HepG2 (cell line): Measurements from ENCODE around the gene SEPTIN12. TPM values are rescaled to one million over a fixed set of nuclear protein-coding genes. Genes with fewer than 3 reads are reported as not detected.

Experiments used
- ADNP ChIP-seq: sonication (generic); formaldehyde crosslinking; IDR thresholded peaks from 2 replicates; pipeline ENCODE4 v1.4.0; 2020; ENCODE audit warnings: missing genetic modification reagents
- ATF1 ChIP-seq: IDR thresholded peaks from 2 replicates; pipeline ENCODE4 v1.6.1; 2016; ENCODE audit warnings: mild to moderate bottlenecking, control low read depth
- CCAR2 ChIP-seq: fragments of 200-400 bp; formaldehyde crosslinking; optimal IDR thresholded peaks from 2 replicates; pipeline ENCODE3; 2018; ENCODE audit warnings: low read depth, mild to moderate bottlenecking, low read length, moderate library complexity
- GABPA ChIP-seq, 2 experiments: IDR thresholded peaks; 2 replicates each; pipeline ENCODE4 v1.6.1; 2011 to 2016; ENCODE audit warnings: low read depth in 2 of 2, low read length in 1 of 2, missing biosample characterization in 1 of 2, missing genetic modification characterization in 1 of 2
- HOXD1 ChIP-seq: sonication (generic); formaldehyde crosslinking; IDR thresholded peaks from 2 replicates; pipeline ENCODE4 v1.5.0; 2020; ENCODE audit warnings: missing genetic modification reagents
- JARID2 ChIP-seq: sonication (generic); formaldehyde crosslinking; IDR thresholded peaks from 2 replicates; pipeline ENCODE4 v1.8.1; 2023; ENCODE audit warnings: missing genetic modification reagents, inconsistent platforms; ENCODE audit not compliant: insufficient replicate concordance
- PHF8 ChIP-seq: sonication (generic); formaldehyde crosslinking; IDR thresholded peaks from 2 replicates; pipeline ENCODE4 v1.5.0; 2020; ENCODE audit warnings: missing genetic modification reagents
- RNF2 ChIP-seq: fragments of 450-650 bp; conservative IDR thresholded peaks from 2 replicates; pipeline ENCODE4 v1.6.1; 2016; ENCODE audit warnings: low read depth
- TEAD2 ChIP-seq: sonication (generic); formaldehyde crosslinking; IDR thresholded peaks from 2 replicates; pipeline ENCODE4 v1.9.0; 2021; ENCODE audit warnings: missing genetic modification reagents
- ZNF317 ChIP-seq: sonication (generic); formaldehyde crosslinking; IDR thresholded peaks from 2 replicates; pipeline ENCODE4 v1.5.0; 2020; ENCODE audit warnings: mild to moderate bottlenecking, missing genetic modification reagents
- ZNF543 ChIP-seq: sonication (generic); formaldehyde crosslinking; IDR thresholded peaks from 2 replicates; pipeline ENCODE4 v1.4.0; 2020; ENCODE audit warnings: mild to moderate bottlenecking, missing genetic modification reagents
- ZNF557 ChIP-seq: sonication (generic); formaldehyde crosslinking; IDR thresholded peaks from 2 replicates; pipeline ENCODE4 v1.4.0; 2020; ENCODE audit warnings: missing genetic modification reagents
- ZSCAN20 ChIP-seq: sonication (generic); formaldehyde crosslinking; IDR thresholded peaks from 2 replicates; pipeline ENCODE4 v1.4.0; 2020; ENCODE audit warnings: missing genetic modification reagents, mild to moderate bottlenecking, borderline replicate concordance
- polyA plus RNA-seq, 8 experiments: library from polyadenylated mRNA; depleted of rRNA in 3 of 8; stranded (reverse) in 7 of 8; unstranded in 1 of 8; fragments of >200 nt; fragmentation: Illumina TruSeq in 4 of 8; extraction: Trizol in 4 of 8; gene quantifications; 2 replicates each; pipeline versions ENCODE4 v1.2.1 to v1.2.3, GENCODE V29; 2011 to 2016; ENCODE audit warnings: low read depth in 4 of 8, missing spikeins in 1 of 8, mixed read lengths in 1 of 8; ENCODE audit not compliant: insufficient read depth in 1 of 8
- total RNA-seq, 5 experiments: library from RNA; depleted of rRNA; stranded (reverse); fragments of >200 nt; fragmentation: Illumina TruSeq; extraction: Trizol; gene quantifications; 2 replicates each; pipeline ENCODE4 v1.2.3, GENCODE V29; 2016; ENCODE audit warnings: low read depth in 1 of 5
- TF ChIP-seq, protein P1 (sequence below): sonication (generic); formaldehyde crosslinking; IDR thresholded peaks from 2 replicates; pipeline ENCODE4 v1.4.0; 2020; ENCODE audit warnings: missing genetic modification reagents
- TF ChIP-seq, protein P2 (sequence below): conservative IDR thresholded peaks from 2 replicates; pipeline ENCODE4 v1.6.1; 2018; ENCODE audit warnings: missing genetic modification reagents
- TF ChIP-seq, protein P3 (sequence below): sonication (generic); formaldehyde crosslinking; IDR thresholded peaks from 2 replicates; pipeline ENCODE4 v1.5.1; 2020; ENCODE audit warnings: missing genetic modification reagents, mild to moderate bottlenecking, borderline replicate concordance
- TF ChIP-seq, protein P4 (sequence below): sonication (generic); formaldehyde crosslinking; IDR thresholded peaks from 2 replicates; pipeline ENCODE4 v1.5.0; 2020; ENCODE audit warnings: missing genetic modification reagents
- TF ChIP-seq, protein P5 (sequence below), 2 experiments: sonication (generic) in 1 of 2; formaldehyde crosslinking in 1 of 2; IDR thresholded peaks; 2 replicates each; pipeline versions ENCODE4 v1.4.0 to v1.6.1; 2018 to 2020; ENCODE audit warnings: missing genetic modification reagents in 2 of 2, borderline replicate concordance in 1 of 2, low read depth in 1 of 2, mild to moderate bottlenecking in 1 of 2, missing biosample characterization in 1 of 2
- TF ChIP-seq, protein P6 (sequence below): sonication (generic); formaldehyde crosslinking; IDR thresholded peaks from 2 replicates; pipeline ENCODE4 v1.8.1; 2023; ENCODE audit warnings: missing genetic modification reagents, inconsistent platforms, borderline replicate concordance

SEPTIN12 gene
- total and polyA plus RNA-seq, 2 of the 13 experiments (the other 11 are each of a cell fraction or from before 2014, with no cell fraction given), result 0.22 TPM; not detected in 1

DNA sequence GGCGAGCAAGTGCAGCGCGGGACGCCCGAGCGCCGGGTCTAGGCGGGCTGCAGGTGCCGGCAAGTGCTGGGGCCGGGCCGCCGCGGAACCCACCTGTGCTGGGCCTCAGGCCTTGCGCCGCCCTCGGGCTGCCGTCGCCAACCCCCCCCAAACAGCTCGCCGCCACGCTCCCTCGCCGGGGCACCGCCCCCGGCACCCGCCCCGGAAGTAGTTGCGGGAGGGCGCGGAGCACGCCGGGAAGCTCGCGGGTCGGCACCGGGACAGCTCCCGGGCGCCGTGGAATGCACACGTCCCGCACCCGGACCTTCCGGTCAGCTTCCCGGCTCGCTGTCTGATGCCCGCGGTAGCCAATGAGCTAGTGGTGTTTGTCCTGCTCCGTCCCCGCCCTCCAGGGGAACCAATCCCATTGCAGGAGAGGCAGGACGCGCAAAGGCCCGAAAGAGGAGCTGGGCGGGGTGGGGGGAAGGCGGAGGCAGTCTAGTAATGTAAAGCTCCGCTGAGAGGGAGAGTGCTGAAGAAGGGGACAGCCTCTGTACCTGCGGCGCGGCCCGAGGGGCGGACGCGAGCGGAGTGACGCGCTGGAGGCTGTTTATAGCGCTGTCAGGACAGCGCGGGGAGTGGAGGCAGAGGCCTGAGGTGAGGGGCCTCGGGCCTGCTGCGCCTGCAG lies 53.9 kb downstream of the SEPTIN12 start, which contains the start of the genes ANKS3 and DNAAF8 (continued):
- TF ChIP-seq GABPA (IDR thresholded peaks at IDR 0.05; ENCODE audit: low read depth, low read length), result peak; percentile 96
- TF ChIP-seq GABPA (CRISPR knock-in tag; IDR thresholded peaks at IDR 0.05; ENCODE audit: low read depth), result peak; percentile 92
- TF ChIP-seq ZNF543 (CRISPR knock-in tag), result 0 out of 2 replicates have a peak, but pooled peaks have one; percentile 28
- TF ChIP-seq, protein P1, sequence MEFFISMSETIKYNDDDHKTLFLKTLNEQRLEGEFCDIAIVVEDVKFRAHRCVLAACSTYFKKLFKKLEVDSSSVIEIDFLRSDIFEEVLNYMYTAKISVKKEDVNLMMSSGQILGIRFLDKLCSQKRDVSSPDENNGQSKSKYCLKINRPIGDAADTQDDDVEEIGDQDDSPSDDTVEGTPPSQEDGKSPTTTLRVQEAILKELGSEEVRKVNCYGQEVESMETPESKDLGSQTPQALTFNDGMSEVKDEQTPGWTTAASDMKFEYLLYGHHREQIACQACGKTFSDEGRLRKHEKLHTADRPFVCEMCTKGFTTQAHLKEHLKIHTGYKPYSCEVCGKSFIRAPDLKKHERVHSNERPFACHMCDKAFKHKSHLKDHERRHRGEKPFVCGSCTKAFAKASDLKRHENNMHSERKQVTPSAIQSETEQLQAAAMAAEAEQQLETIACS (CRISPR knock-in tag), result peak; percentile 43; the same call in 1 of the 2 replicates
- TF ChIP-seq, protein P2, sequence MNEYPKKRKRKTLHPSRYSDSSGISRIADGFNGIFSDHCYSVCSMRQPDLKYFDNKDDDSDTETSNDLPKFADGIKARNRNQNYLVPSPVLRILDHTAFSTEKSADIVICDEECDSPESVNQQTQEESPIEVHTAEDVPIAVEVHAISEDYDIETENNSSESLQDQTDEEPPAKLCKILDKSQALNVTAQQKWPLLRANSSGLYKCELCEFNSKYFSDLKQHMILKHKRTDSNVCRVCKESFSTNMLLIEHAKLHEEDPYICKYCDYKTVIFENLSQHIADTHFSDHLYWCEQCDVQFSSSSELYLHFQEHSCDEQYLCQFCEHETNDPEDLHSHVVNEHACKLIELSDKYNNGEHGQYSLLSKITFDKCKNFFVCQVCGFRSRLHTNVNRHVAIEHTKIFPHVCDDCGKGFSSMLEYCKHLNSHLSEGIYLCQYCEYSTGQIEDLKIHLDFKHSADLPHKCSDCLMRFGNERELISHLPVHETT, result peak; percentile 100
- TF ChIP-seq, protein P3, sequence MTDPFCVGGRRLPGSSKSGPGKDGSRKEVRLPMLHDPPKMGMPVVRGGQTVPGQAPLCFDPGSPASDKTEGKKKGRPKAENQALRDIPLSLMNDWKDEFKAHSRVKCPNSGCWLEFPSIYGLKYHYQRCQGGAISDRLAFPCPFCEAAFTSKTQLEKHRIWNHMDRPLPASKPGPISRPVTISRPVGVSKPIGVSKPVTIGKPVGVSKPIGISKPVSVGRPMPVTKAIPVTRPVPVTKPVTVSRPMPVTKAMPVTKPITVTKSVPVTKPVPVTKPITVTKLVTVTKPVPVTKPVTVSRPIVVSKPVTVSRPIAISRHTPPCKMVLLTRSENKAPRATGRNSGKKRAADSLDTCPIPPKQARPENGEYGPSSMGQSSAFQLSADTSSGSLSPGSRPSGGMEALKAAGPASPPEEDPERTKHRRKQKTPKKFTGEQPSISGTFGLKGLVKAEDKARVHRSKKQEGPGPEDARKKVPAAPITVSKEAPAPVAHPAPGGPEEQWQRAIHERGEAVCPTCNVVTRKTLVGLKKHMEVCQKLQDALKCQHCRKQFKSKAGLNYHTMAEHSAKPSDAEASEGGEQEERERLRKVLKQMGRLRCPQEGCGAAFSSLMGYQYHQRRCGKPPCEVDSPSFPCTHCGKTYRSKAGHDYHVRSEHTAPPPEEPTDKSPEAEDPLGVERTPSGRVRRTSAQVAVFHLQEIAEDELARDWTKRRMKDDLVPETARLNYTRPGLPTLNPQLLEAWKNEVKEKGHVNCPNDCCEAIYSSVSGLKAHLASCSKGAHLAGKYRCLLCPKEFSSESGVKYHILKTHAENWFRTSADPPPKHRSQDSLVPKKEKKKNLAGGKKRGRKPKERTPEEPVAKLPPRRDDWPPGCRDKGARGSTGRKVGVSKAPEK (CRISPR knock-in tag), result no peak
- 0 out of 2 replicates have a peak, but pooled peaks have one; percentile 25 for TF ChIP-seq ADNP
- TF ChIP-seq, protein P4, sequence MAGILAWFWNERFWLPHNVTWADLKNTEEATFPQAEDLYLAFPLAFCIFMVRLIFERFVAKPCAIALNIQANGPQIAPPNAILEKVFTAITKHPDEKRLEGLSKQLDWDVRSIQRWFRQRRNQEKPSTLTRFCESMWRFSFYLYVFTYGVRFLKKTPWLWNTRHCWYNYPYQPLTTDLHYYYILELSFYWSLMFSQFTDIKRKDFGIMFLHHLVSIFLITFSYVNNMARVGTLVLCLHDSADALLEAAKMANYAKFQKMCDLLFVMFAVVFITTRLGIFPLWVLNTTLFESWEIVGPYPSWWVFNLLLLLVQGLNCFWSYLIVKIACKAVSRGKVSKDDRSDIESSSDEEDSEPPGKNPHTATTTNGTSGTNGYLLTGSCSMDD (CRISPR knock-in tag), result peak; percentile 33; the same call in 1 of the 2 replicates
- TF ChIP-seq PHF8 (CRISPR knock-in tag), result peak; percentile 83
- TF ChIP-seq ATF1 (CRISPR knock-in tag), result peak; percentile 52
- TF ChIP-seq ZNF317, result no peak; the same call in 1 of the 2 replicates
- TF ChIP-seq, protein P5, sequence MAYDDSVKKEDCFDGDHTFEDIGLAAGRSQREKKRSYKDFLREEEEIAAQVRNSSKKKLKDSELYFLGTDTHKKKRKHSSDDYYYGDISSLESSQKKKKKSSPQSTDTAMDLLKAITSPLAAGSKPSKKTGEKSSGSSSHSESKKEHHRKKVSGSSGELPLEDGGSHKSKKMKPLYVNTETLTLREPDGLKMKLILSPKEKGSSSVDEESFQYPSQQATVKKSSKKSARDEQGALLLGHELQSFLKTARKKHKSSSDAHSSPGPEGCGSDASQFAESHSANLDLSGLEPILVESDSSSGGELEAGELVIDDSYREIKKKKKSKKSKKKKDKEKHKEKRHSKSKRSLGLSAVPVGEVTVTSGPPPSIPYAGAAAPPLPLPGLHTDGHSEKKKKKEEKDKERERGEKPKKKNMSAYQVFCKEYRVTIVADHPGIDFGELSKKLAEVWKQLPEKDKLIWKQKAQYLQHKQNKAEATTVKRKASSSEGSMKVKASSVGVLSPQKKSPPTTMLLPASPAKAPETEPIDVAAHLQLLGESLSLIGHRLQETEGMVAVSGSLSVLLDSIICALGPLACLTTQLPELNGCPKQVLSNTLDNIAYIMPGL (CRISPR knock-in tag; IDR thresholded peaks at IDR 0.05; ENCODE audit: borderline replicate concordance in 1 of 2, low read depth in 1 of 2), result peak; percentile 51 to 58; a peak in 1 of 4 replicates
- TF ChIP-seq, protein P6, sequence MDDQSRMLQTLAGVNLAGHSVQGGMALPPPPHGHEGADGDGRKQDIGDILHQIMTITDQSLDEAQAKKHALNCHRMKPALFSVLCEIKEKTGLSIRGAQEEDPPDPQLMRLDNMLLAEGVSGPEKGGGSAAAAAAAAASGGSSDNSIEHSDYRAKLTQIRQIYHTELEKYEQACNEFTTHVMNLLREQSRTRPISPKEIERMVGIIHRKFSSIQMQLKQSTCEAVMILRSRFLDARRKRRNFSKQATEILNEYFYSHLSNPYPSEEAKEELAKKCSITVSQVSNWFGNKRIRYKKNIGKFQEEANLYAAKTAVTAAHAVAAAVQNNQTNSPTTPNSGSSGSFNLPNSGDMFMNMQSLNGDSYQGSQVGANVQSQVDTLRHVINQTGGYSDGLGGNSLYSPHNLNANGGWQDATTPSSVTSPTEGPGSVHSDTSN (CRISPR knock-in tag), result 0 out of 2 replicates have a peak, but pooled peaks have one; percentile 57
- peak; percentile 85; the same call in 1 of the 2 replicates for TF ChIP-seq ZNF557 (CRISPR knock-in tag)
- TF ChIP-seq JARID2 (CRISPR knock-in tag), result no peak
- no peak for TF ChIP-seq CCAR2
- TF ChIP-seq TEAD2, result peak; percentile 78; the same call in 1 of the 2 replicates
- TF ChIP-seq HOXD1 (CRISPR knock-in tag), result peak; percentile 69
- peak; percentile 65; the same call in 1 of the 2 replicates for TF ChIP-seq RNF2
- peak; percentile 87 for TF ChIP-seq ZSCAN20
